Muscle layer of duodenum (tissue), 2 donors: ENCODE data around the gene RAPGEFL1.

ENCODE experiments used
- H3K27ac ChIP-seq: one replicate; pipeline ENCODE4 v1.7.0; 2013; ENCODE audit warnings: mild to moderate bottlenecking, low read length
- H3K27me3 ChIP-seq: one replicate; pipeline ENCODE4 v1.7.0; 2013; ENCODE audit warnings: low read depth, mild to moderate bottlenecking, control low read depth, low read length
- H3K36me3 ChIP-seq, 2 donors: one replicate each; pipeline ENCODE4 v1.7.0; 2013; ENCODE audit warnings: low read length in 2 of 2, control low read depth in 1 of 2, mild to moderate bottlenecking in 1 of 2; ENCODE audit not compliant: insufficient read depth in 2 of 2, control insufficient read depth in 1 of 2
- H3K4me1 ChIP-seq, 2 donors: one replicate each; pipeline ENCODE4 v1.7.0; 2013; ENCODE audit warnings: low read length in 2 of 2, mild to moderate bottlenecking in 2 of 2, control low read depth in 1 of 2, moderate library complexity in 1 of 2; ENCODE audit not compliant: insufficient read depth in 2 of 2, control insufficient read depth in 1 of 2
- H3K4me3 ChIP-seq, 2 donors: one replicate each; pipeline ENCODE4 v1.7.0; 2013; ENCODE audit warnings: low read length in 2 of 2, low read depth in 1 of 2, mild to moderate bottlenecking in 1 of 2
- H3K9me3 ChIP-seq, 2 donors: one replicate each; pipeline ENCODE4 v1.7.0; 2013; ENCODE audit warnings: low read length in 2 of 2, control low read depth in 1 of 2, mild to moderate bottlenecking in 1 of 2; ENCODE audit not compliant: control insufficient read depth in 1 of 2
- donor health status: healthy.

Gene RAPGEFL1

DNA sequence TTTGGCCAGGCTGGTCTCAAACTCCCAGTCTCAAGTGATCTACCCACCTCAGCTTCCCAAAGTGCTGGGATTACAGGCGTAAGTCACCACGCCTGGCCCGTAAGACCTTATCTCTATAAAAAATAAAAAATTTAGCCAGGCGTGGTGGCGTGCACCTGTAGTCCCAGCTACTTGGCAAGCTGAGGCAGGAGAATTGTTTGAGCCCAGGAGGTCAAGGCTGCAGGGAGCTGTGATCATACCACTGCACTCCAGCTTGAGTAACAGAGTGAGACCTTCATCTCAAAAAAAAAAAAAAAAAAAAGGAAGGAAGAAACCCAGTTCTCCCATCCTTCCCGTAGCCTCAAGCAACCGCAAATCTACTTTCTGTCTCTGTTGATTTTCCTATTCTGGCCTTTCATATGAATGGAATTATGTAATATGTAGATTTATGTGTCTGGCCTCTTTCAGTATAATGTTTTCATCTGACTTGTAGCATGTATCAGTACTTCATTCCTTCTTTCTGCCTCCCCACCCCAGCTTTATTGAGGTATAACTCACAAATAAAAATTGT lies 25.8 kb upstream of the RAPGEFL1 start:
- H3K9me3 ChIP-seq = no peaks in the 10 kb centered on the region
- H3K4me3 ChIP-seq = no peak overlapping the region
- H3K27ac ChIP-seq = no peak overlapping the region
- peaks cover 27 to 33% of the 10 kb centered on the region in 2 donors for H3K36me3 ChIP-seq
- H3K27me3 ChIP-seq = no peaks in the 10 kb centered on the region
- peaks cover 0 to 20% of the 10 kb centered on the region in 2 donors for H3K4me1 ChIP-seq

DNA sequence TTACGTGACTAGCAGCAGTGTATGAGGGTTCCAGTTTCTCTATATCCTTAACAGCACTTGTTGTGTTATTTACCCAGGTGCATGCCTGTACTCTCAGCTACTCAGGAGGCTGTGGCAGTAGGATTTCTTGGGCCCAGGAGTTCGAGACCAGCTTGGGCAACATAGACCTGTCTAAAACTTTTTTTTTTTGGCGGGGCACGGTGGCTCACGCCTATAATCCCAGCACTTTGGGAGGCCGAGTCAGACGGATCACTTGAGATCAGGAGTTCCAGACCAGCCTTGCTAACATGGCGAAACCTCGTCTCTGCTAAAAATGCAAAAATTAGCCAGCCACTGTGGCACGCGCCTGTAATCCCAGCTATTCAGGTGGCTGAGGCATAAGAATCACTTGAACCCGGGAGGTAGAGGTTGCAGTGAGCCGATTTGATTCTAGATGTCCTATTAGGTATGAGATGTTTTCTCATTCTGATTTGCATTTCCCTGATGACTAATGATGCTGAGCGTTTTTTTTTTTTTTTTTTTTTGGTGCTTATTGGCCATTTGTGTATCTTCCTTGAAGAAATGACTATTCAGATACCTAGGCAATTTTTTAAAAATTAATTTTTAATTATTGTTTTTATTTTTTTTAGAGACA lies 23.6 kb upstream of the RAPGEFL1 start:
- Histone ChIP-seq H3K27me3 (no peaks in the 10 kb centered on the region), H3K27ac (no peak overlapping the region), H3K4me1 (peaks cover 0 to 11% of the 10 kb centered on the region in 2 donors)

DNA sequence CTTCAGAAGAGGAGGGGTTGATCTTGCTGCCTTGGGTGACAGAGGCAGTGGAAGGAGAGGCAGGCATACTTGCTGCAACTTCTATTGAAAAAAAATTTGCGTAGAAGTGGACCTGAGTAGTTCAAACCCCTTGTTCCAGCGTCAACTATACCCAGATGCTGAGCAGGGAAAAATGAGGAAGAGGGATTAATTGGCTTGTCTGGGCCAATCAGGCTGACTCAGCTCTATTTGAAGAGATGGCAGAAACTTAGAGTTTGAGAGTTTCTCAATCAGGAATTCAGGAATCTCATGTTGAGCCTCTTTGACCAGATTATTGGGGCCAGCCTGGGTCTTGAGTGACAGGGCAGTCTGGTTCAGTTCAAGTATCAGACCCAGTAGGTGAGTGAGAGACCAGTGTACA lies 19.3 kb upstream of the RAPGEFL1 start:
- H3K4me3 ChIP-seq = no peak overlapping the region
- H3K36me3 ChIP-seq = peaks cover 24 to 26% of the 10 kb centered on the region in 2 donors
- H3K27ac ChIP-seq = no peak overlapping the region

More for the DNA sequence above, 23.6 kb upstream of the RAPGEFL1 start:
- no peaks in the 10 kb centered on the region for H3K9me3 ChIP-seq
- peaks cover 19 to 20% of the 10 kb centered on the region in 2 donors for H3K36me3 ChIP-seq
- no peak overlapping the region for H3K4me3 ChIP-seq

DNA sequence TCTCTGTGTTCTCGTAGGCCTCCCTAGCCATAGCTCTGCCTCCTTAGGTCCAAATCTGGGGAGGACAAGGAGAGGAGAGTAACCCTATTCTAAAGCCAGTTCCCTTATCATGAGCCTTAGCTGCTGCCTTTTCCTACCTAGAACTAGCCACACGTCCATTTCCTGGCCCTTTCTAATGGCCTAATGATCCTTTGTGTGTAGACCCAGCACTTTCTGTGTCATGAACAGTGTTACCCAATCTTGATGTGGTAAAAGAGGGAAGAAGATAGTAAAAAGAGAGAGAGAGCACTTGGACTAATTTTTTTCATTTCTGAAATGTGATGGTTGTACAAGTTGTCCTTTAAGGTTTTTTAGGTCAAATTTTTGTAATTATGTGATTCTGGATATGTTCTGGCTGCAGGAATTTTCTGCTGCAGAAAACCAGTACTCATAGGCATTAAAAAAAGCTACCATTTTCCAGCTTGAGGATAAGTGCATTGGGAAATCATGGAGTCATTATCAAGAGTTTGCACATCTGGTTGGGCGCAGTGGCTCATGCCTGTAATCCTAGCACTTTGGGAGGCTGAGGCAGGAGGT lies 18.7 kb upstream of the RAPGEFL1 start:
- Histone ChIP-seq H3K36me3 (peaks cover 20 to 28% of the 10 kb centered on the region in 2 donors), H3K27ac (no peak overlapping the region)

More for the DNA sequence above, 19.3 kb upstream of the RAPGEFL1 start:
- Histone ChIP-seq H3K27me3 (no peaks in the 10 kb centered on the region), H3K4me1 (peaks cover 0 to 3% of the 10 kb centered on the region in 2 donors), H3K9me3 (no peaks in the 10 kb centered on the region)

DNA sequence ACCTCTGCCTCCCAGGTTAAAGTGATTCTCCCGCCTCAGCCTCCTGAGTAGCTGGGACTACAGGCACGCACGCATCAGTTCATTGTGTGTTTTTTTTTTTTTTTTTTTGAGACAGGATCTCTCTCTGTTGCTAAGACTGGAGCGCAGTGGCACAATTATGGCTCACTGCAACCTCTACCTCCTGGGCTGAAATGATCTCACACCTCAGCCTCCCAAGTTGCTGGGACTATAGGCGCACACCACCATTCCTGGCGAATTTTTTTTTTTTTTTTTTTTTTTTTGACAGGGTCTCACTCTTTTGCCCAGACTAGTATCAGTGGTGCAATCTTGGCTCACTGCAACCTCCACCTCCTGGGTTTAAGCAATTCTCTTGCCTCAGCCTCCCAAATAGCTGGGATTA lies 17.8 kb upstream of the RAPGEFL1 start:
- no peaks in the 10 kb centered on the region for H3K9me3 ChIP-seq
- peaks cover 24 to 32% of the 10 kb centered on the region in 2 donors for H3K36me3 ChIP-seq
- no peaks in the 10 kb centered on the region for H3K27me3 ChIP-seq
- peaks cover 0 to 3% of the 10 kb centered on the region in 2 donors for H3K4me1 ChIP-seq
- no peak overlapping the region for H3K27ac ChIP-seq
- H3K4me3 ChIP-seq = no peak overlapping the region

More for the DNA sequence above, 18.7 kb upstream of the RAPGEFL1 start:
- Histone ChIP-seq H3K27me3 (no peaks in the 10 kb centered on the region), H3K9me3 (no peaks in the 10 kb centered on the region), H3K4me3 (no peak overlapping the region), H3K4me1 (peaks cover 0 to 3% of the 10 kb centered on the region in 2 donors)

DNA sequence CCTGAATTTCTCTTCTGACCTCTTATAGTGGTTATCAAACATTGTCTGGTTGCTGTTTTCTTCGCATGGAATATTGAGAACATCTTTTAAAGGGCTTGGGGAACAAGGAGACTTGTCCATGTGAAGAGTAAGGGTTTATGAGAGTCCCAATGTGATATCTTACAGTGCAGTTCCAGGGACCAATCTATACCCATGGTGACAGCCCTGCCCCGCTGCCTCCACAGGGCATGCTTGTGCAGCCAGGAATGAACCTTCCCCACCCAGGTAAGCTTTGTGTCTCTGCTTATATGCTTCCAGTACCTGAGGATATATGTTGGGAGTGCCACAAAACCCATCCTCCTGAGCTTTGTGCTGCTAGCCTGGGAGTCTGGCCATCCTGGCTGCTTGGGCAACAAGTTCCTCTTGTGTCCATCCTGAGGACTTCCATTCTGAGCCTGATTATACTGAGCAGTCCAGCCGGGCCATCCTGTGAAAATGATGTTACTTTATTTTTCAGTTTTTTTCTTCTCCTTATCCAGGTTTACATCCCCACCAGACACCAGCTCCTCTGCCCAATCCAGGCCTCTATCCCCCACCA lies 9.5 kb upstream of the RAPGEFL1 start:
- no peaks in the 10 kb centered on the region for H3K27me3 ChIP-seq
- no peak overlapping the region for H3K27ac ChIP-seq
- no peak overlapping the region for H3K4me3 ChIP-seq
- H3K36me3 ChIP-seq = peaks cover 51 to 77% of the 10 kb centered on the region in 2 donors
- H3K9me3 ChIP-seq = no peaks in the 10 kb centered on the region
- peaks cover 0 to 12% of the 10 kb centered on the region in 2 donors for H3K4me1 ChIP-seq

DNA sequence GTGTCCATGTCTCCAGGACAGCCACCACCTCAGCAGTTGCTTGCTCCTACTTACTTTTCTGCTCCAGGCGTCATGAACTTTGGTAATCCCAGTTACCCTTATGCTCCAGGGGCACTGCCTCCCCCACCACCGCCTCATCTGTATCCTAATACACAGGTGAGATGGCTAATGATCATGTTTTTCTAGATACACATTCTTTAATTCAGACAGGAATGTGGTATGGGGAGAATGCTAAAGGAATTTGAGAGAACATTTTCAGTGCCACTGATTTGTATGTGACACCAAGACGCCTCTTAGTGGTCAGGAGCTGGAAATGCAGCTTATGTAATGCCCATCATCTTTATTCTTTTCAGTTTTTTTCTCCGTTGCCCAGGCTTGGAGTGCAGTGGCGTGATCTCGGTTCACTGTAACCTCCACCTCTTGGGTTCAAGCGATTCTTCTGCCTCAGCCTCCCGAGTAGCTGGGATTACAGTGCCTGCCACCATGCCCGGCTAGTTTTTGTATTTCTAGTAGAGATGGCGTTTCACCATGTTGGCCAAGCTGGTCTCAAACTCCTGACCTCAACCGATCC lies 8.9 kb upstream of the RAPGEFL1 start:
- Histone ChIP-seq H3K4me1 (peaks cover 0 to 12% of the 10 kb centered on the region in 2 donors), H3K9me3 (no peaks in the 10 kb centered on the region), H3K27me3 (no peaks in the 10 kb centered on the region), H3K27ac (no peak overlapping the region), H3K4me3 (no peak overlapping the region), H3K36me3 (peaks cover 51 to 72% of the 10 kb centered on the region in 2 donors)

DNA sequence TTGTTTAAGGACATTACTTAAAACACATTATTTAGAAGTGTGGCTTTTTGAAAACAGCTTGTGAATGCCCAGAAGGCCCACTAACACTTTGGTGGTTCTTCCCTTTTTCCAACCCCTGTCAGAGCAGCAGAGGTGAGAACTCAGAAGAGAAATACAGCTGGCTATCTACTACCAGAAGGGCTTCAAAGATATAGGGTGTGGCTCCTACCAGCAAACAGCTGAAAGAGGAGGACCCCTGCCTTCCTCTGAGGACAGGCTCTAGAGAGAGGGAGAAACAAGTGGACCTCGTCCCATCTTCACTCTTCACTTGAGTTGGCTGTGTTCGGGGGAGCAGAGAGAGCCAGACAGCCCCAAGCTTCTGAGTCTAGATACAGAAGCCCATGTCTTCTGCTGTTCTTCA lies 6.9 kb upstream of the RAPGEFL1 start:
- Histone ChIP-seq H3K4me1 (peaks cover 0 to 12% of the 10 kb centered on the region in 2 donors), H3K9me3 (no peaks in the 10 kb centered on the region), H3K36me3 (peaks cover 59 to 70% of the 10 kb centered on the region in 2 donors), H3K27me3 (no peaks in the 10 kb centered on the region), H3K27ac (no peak overlapping the region), H3K4me3 (no peak overlapping the region)

DNA sequence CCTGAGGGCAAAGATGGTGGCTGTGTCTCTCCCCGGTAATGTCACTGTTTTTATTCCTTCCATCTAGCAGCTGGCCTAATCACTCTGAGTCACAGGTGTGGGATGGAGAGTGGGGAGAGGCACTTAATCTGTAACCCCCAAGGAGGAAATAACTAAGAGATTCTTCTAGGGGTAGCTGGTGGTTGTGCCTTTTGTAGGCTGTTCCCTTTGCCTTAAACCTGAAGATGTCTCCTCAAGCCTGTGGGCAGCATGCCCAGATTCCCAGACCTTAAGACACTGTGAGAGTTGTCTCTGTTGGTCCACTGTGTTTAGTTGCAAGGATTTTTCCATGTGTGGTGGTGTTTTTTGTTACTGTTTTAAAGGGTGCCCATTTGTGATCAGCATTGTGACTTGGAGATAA lies 5.5 kb upstream of the RAPGEFL1 start:
- H3K4me3 ChIP-seq = no peak overlapping the region
- H3K27me3 ChIP-seq = no peaks in the 10 kb centered on the region
- H3K9me3 ChIP-seq = no peaks in the 10 kb centered on the region
- peaks cover 1 to 12% of the 10 kb centered on the region in 2 donors for H3K4me1 ChIP-seq
- H3K27ac ChIP-seq = no peak overlapping the region
- H3K36me3 ChIP-seq = peaks cover 57 to 59% of the 10 kb centered on the region in 2 donors

DNA sequence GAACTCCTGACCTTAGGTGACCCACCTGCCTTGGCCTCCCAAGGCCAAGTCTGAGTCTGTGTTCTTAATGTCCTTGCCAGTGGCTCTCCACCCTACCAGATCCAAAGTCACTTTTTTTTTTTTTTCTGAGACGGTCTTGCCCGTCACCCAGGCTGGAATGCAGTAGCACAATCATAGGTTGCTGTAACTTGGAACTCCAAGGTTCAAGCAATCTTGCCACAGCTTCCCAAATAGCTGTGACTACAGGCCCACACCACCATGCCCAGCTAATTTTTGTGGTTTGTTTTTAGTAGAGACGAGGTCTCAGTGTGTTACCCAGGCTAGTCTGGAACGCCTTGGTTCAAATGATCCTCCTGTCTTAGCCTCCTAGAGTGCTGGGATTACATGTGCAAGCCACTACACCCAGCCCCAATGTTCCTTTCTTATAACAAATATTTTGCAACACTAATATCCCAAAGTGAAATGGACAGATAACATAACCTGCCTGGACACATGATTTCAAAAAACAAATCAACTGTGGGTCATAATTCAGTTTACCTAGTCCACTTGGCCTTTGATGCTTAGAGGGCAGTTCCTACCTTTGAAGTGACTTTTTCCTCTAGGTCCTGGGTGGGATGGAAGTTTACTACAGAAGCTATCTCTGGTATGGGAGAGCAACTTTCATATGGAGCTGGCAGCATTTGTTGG lies 4.0 kb upstream of the RAPGEFL1 start:
- Histone ChIP-seq H3K4me1 (peaks cover 4 to 15% of the 10 kb centered on the region in 2 donors), H3K36me3 (peaks cover 43 to 49% of the 10 kb centered on the region in 2 donors), H3K4me3 (no peak overlapping the region), H3K9me3 (no peaks in the 10 kb centered on the region), H3K27ac (no peak overlapping the region), H3K27me3 (no peaks in the 10 kb centered on the region)

DNA sequence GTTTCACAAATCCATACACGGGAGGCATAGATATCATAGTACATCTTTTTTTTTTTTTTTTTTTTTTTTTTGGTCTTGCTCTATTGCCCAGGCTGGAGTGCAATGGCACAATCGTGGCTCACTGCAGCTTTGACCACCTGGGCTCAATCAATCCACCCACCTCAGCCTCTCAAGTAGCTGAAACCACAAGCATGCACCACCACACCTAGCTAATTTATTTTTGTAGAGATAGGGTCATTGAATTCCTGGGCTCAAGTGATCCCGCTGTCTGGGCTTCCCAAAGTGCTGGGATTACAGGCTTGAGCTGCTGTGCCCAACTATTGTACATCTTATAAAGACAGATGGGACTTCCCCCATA lies 3.5 kb upstream of the RAPGEFL1 start:
- Histone ChIP-seq H3K9me3 (no peaks in the 10 kb centered on the region), H3K27me3 (no peaks in the 10 kb centered on the region), H3K4me1 (peaks cover 4 to 10% of the 10 kb centered on the region in 2 donors), H3K27ac (no peak overlapping the region), H3K36me3 (peaks cover 41 to 46% of the 10 kb centered on the region in 2 donors), H3K4me3 (no peak overlapping the region)
